ENCODE results near the gene TOR4A.
A peak's percentile ranks its signal among the peaks of the same experiment; 100 is the strongest.

The TOR4A gene

DNA sequence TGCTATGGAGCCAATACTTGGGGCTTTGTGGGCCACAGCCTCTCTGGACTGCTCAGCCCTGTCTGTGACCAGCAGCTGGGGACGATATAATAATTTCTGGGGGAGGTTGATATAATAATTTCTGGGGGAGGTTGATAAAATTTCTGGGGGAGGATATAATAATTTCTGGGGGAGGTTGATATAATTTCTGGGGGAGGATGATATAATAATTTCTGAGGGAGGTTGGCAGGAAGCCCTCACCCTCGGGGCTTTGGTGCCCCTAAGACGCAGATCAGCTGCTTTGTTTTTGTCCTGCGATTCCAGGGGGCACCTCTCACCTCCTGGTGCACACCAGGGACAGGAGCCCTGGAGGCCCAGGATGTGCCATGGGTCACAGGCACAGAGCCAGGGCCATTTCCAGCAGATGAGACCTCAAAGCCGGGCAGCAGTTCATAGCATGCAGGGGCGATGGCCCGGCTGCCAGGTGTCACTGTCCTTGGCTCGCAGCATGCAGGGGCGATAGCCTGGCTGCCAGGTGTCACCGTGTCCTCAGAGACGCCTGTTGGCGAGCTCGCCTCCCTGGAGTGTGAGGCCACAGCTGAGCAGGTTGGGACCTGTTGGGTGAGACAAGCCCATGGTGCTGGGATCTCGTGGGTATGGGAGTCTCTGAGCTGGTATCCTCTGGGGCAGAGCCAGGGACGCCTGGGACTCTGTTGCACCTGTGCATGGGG lies 3.8 kb upstream of the TOR4A start:
- no peak for FAIRE-seq

DNA sequence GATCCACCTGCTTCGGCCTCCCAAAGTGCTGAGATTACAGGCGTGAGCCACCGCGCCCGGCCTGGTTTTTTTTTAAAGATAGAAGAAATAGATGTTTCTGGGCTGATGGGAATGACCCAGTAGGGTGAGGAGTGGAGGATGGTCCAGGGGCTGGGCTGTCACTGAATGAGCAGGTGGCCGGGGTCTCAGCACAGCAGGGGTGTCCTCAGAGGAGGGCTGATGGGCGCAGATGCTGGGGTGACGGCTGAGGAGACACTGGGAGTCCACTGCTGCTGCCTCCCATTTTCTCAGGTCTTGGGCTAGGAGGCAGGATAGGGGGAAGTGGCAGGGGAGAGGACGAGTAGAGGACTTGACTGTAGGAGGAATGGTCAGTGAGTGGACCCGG lies 2.3 kb upstream of the TOR4A start:
- no peak for FAIRE-seq

DNA sequence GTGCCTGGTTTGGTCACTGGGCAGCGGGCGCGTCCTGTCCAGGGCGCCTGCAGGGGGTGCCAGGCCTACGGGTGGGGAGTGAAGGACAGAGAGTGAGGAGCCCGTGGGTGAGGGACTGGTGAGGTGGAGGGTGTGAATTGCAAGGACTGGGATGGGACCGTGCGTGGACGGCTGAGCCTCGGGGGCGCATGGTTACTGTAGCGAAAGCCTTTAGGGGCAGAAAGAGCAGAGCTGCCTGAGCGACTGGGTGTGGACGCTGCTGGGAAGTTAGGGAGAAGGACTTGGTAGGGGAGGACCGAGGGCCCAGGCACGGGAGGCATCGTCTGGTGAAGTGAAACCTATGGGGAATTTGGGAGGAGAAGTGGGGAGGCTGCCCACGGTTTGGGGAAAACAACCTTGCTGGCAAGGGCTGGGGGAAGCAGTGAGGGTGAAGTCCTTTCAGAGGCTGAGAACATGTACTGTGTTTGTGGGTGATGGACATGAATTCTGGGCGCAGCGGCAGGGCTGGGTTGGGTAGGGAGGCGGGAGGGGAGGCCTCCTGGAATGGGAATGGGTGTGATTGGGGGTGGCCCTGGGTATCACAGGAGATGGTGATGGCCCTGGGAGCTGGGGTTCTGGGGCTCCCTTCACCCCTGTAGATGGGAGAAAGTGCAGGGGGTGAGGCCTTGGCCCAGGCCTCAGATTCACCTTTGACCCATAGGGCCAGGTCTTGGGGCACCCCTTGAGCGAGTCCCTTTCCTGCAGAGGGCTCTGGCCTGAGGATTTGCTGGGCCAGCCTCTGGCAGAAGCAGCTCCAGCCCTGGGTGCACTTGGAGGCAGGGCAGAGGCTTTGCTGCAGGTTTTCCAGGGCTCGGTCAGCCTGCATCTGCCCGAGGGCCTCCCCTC lies 1.7 kb upstream of the TOR4A start:
- no peak for FAIRE-seq

DNA sequence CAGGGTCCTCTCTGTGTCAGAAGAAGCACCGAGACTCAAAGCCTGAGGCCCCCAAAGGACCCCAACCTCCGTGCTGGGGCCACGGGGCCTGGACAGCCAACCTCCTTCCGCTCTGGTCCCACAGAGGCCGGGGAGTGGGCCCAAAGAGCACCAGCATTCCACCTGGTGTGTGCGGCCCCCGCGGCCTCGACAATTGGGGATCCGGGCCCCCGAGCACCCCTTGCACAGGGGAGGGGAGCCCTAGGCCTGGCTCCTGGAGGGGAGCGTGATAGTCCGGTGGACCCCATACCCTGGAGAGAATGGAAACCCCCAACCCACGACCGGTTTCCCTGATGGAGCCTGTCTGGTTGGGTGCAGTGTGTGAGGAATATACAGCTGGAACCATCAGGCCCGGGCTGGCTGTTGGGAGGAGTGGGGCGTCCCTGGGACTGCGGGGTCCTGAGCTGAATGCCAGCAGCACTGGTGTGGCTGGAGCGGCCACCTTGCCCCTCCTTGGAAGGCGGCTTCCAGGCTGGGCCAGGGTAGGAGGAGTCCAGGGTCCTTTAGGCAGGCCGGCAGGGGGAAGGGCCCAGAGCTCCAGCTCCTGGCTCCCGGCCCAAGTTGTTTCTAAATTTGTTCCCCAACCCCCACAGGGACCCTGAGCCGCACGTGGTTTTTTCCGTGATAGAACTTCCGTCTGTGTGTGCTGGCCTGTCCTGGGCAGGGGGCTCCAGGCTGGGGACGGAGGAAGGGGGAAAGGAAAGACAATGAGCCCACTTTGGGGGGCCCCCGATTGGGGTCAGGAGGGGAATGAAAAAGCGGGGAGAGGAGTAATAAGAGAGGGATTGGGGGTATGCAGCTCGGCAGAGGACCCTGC lies 825 bp upstream of the TOR4A start:
- FAIRE-seq = no peak

DNA sequence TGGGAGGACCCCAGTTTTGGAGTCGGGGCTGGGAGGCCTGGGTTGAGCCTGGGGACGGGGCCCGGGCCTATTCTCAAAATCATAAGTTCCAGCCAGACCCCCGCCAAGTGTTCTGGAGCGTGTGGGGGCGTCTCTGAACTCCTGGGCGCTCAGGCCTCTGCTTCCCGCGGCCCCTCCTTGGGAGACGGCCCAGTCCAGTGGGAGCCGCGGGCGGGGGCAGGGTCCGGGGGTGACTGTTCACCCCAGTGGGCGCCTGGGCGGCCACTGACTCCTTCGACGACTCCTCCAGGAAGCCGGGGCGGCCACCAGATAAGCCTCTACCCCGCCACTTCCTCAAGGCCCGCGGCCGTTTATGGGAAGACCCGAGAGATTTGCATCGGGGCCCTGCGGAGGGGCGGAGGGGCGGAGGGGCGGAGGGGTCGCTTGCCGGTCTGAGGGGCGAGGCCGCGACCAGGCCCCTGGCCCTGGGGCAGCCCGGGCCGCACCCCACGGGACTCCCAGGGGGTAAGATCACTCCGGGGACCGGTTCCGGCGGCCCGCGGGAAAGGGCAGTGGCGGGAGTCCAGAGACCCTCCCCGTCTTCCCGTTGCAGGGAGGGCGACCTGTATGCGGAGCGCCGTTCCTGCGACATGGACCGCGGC lies 655 bp downstream of the TOR4A start:
- FAIRE-seq = no peak

DNA sequence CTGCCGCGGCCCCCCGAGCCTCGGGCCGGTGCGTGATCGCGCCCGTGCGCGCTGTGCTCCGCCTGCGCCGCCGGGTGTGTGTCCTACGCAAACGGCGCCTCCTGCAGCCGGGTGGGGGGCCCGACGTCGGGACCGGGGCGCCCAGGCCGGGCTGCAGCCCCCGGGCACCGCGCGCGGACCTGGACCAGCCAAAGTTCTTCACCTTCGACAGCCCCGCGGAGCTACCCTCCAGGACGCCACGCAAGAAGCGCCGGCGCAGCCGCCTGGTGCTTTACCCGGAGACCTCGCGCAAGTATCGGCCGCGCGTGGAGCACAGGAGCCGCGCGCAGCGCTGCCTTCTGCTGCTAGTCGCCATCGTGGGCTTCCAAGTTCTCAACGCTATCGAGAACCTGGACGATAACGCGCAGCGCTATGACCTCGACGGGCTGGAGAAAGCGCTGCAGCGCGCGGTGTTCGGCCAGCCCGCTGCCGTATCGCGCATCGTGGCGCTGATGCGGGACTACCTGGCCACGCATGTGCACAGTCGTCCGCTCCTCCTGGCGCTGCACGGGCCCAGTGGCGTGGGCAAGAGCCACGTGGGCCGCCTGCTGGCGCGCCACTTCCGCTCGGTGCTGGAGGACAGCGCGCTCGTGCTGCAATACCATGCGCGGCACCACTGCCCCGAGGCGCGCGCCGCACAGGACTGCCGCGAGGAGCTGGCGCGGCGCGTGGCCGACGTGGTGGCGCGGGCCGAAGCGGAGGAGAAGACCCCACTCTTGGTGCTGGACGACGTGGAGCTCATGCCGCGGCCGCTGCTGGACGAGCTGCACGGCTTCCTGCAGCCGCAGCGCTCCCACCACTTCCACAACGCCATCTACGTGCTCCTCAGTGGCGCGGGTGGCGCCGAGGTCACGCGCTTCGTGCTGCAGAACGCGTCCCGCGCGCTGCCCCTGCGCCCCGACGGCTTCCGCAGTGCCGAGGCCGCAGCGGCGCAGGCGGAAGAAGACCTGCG lies 1.5 kb downstream of the TOR4A start:
- no peak for FAIRE-seq

DNA sequence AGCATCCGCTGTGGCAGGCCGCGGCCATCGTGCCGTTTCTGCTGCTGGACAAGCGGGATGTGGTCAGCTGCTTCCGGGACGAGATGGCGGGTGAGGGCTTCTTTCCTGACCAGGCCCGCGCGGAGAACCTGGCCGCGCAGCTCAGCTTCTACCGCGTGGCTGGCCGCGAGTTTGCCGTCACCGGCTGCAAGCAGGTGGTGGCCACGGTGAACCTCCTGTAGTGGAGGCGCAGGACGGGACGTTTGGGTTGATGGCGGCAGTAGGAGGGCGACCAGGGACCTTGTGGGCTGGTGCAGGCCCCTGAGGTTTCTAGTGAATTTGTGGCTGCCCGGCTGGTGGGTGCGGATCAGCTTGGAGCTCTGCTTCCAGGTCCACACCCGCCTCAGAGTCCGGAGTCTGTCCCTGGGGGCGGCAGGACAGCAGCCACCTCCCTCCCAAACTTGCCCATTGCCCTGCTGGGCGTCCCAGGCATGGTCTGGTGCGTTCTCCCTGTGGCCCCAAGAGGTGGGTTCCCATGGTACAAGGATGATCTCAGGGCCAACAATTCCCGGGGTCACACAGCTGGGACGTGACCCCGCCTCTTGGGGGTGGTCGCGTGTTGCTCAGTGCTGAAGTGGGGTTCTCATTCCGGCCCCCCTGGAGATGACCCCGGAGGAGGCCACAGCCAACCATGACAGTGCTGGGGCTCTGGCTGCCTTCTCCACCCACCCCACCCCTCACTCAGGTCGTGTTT lies 2.4 kb downstream of the TOR4A start:
- FAIRE-seq = no peak

DNA sequence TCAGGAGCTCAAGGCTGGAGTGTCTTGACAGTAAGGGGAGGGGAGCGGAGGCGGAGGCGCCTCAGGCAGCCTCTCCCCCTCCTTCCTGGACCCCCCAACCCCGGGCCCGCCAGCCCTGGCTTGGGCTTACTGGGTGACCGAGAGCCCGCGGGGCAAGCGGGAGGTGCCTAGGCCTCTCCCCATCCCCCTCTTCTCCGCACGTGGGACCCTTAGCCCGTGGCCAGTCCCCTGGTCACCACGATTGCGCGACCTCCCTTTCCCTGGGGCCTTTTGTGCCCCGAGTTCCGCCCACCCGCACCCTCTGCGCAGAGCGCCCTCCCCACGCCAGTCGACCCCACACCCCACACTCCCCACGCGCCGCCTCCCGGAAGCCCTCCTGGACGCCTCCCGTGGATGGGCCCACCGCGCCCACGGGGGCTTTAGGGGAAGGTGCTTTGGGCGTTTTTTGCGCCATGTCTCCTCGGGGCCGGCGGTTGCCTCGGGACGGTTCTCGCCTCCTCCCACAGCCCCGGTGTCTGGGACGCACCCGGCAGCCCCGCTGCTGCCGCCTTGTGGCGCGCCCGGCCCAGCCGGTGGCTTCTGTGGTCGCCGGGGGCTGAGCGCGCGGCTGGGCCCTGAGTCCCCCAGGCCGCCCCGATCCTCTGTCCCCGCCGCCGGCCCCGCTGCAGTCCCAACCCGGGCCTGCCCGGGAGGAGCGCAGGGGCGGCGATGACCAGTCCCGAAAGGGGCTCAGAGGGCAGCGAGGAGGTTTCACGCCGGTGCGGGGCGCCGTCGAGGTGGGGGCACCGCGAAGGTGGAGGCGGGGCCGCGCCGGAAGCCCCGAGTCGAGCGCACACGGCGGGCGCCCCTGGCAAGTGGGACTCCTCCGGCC lies 3.2 kb downstream of the TOR4A start:
- FAIRE-seq = no peak

DNA sequence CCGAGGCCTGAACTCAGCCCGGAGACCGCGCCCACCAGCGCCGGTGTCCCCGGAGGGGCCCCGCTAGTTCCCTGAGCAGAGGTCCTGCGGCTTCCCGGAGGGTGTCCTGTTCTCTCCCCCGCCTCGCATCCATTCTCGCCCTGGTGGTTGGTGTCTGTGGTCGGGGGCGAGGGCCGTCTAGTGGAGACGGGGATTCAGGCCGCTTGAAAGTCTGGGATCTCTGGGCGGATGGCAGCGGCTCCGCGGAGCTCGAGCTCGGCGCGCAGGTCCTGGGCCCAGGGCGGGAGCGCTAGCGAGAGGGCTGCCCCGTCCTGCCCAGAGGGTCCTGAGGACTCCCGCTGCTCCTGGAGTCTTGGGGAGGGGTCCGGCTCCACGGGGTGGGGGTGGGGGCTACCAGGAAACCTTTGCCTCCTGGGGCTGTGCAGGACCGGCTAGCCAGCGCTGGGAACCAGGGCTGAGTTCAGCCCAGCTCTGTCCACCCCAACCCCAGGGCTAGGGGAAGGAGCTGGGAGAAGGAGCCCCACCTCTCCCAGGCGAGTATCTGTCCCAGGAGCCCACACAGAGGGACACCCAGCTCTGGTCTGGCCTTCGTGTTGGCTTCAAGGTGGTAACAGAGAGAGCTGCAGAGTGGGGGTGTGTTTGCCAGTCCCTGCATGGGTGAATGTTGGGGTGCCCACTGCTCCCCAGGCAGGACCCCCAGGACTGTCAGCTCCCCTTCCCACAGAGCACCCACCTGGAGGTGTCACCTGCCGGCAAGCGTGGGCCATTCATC lies 4.0 kb downstream of the TOR4A start:
- FAIRE-seq = no peak

DNA sequence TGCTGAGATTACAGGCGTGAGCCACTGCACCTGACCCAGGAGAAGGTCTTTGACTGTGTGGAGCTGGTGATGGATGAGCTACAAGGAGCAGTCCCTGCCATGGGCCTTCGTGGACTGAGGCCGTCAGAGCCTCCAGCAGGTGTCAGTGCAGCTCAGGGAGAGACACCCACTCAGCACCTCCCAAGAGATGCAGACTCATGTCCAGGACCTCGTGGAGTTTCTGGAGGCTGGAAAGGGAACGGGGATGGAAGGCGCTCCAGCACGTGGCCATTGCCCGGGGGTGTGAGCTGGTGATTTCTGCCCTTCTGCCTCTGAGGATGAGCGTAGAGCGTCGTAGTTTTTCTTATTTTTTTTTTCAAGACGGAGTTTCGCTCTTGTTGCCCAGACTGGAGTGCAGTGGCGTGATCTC lies 9.5 kb downstream of the TOR4A start:
- no peak for FAIRE-seq

DNA sequence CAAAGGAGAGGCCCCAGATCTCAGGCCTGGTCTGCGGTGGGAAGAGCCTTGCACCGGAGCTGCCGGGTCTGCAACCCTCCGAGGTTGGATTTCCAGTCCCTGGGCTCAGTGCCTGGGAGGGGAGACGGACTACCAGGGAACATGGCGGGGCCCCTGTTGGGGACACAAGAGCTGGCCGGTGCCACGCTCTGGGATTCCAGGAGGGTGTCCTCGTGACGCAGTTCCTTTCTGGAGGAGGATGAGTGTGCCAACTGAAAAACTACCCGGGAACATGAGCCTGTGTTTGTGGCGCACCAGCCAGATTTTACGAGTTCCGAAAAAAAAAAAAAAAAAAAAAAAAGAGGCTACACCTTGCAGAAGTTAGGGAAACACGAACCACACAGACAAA lies 15.6 kb downstream of the TOR4A start:
- FAIRE-seq = no peak

DNA sequence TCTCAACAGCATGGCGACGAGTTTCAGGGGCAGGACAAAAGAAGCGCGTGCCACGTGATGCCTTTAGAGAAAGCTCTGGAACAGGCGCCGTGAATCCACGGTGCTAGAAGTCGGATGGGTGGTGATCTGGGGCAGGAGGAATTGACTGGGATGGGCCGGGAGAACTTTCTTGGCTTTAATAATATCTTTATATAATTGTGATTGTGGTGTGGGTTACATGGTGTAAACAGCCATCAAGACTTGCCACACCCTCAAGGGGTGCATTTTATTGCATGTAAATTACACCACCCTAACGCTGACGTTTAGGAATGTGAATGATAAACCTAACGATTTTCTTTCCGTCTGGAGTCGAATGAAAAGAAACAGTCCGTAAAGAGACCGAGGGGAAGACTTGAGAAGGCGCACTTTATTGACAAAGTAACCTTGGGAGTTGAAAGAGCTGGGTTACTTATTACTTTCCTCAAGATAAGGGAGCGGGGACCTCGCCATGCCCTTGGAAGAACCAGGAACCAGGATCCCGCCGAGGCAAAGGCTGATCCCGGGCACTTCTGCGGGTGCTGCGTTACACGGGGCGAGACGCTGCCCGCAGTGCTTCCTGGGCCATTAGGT lies 16.1 kb downstream of the TOR4A start:
- FAIRE-seq = peak; percentile 86

DNA sequence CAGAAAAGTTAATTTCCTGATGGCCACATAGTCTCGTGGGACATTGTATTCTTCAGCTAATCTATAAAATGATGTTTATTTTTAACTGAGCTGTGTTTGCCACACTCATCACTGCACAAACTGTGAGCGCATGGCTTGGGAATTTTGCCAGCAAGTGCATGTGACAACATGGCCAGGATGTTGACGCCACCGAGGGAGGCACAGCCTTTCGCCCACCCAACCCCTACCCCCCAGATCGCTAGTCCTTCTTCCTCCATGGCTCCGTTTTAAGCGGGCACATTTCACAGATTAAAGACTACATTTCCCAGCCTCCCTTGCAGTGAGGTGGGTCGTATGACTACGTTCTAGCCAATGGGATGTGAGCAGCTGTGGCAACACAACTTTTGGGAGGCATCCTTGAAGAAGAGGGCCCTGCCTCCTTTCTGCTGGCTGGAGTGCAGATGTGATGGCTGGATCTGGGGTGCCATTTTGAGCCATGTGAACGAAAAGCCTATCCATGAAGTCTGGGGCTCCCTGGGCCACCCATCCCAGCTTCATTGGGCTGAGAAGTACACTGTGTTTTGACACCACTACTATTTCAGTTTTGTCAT lies 16.7 kb downstream of the TOR4A start:
- no peak for FAIRE-seq

DNA sequence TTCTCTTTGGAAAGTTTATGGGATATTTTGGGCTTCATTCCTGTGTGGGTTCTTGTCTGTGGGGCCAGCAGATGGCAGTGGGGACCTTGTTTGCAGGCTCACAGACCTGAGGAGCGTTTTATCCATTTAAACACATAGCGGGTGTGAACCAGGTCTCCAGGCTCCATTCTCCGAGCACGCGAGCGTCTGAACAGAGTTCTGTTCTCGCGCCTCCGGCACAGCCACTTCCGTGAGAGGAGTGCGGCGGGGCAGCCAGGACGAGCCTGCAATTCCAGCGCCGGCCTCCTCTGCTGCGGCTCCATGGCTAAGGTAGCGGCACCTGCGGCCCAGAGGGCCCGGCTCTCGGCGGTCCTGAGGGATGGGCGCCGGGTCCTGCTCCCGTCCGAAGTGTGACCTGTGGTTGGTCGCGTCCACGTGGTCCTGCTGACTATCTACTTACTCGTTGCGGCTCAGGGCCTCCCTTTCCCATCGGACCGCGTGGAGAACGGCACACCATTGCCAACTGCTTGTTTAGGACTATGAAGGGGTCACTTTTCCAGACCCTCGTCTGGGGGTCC lies 17.2 kb downstream of the TOR4A start:
- no peak for FAIRE-seq

DNA sequence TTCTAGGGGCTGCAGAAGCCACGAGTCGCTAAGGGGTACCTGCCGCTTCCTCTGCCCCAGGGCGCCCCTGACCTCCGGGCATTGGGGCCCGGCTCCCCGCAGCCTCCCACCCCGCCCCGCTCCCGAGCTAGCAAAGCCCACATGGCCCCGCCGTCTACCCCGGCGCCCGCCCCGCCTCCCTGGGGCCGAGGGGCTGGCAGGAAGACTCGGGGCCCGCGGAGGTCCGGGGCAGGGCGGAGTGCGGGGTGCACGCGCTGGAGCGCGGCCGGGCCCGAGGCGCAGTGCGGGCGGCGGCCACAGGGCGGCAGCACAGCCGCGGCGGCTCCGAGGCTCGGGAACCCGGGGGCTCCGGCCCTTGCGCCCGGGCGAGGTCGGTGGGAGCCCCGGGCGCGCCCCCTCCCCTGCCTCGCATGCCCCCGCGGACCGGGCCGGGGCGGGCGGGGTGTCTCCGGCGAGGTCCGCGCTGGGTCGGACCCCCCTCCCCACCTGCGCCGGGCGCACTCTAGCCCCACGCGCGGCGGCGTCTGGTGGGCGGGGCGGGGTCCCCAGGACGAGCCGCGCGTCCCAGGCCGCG lies 17.8 kb downstream of the TOR4A start:
- FAIRE-seq = no peak

DNA sequence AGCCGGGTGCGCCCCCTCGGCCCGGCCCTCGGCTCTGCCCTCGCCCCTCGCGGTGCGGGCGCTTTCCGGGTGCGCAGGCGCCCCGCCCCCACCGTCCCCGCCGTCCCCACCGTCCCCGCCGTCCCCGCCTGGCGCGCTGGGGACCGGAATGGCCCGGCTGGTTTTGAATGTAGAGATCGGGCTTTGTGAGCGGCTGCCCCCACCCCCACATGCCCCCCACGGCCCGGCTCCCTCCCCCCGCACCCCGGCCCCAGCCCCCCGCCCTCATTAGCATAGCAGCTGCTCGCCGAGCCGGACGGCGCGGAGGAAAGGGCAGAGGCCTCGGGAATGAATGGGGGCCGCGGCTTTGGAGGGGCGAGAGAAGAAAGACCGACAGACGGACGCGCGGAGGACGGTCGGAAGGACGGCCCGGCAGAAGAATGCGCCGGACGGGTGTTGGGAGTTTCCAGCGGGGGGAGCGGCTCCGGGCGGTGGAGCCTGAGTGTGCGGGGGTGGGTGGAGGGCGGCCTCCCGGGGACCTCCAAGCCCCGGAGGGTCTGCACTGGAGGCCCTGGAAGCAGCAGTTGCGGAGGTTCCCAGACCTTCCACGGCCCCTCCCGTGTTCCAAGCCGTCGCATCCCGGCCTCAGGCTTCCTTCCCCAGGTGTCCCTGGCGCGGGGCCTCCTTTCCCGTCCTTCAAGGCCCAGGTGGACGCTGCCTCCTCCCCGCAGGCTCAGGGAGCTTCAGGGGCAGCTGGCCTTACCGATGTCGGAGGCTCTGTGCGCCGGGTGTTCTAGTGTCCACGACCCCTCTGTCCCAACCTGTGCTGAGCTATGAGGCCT lies 18.5 kb downstream of the TOR4A start:
- FAIRE-seq = no peak
